GM23248 (cell line): Measurements from ENCODE around the gene INS. TPM values are rescaled to one million over a fixed set of nuclear protein-coding genes. Genes with fewer than 3 reads are reported as not detected.
A peak's percentile ranks its signal among the peaks of the same experiment; 100 is the strongest.
"Not testable (repeated sequence)": the region's sequence is repeated elsewhere in the genome, so short reads cannot be mapped to it uniquely, and the experiment has no call there.

Experiments used
- DNase-seq: peaks from one replicate; pipeline ENCODE4 v3.0.0-alpha.2; 2015
- H2AFZ ChIP-seq: fragments of 200-600 bp; sonication (generic); 2 replicates; pipeline ENCODE4 v1.6.1; 2016; ENCODE audit warnings: antibody characterized with exemption
- H3F3A ChIP-seq: fragments of 200-600 bp; sonication (generic); 2 replicates; pipeline ENCODE4 v1.6.1; 2016; ENCODE audit warnings: mild to moderate bottlenecking, antibody characterized with exemption, mixed run types; ENCODE audit not compliant: insufficient read depth
- H3K27ac ChIP-seq: fragments of 200-600 bp; sonication (generic); 2 replicates; pipeline ENCODE4 v1.5.1; 2016; ENCODE audit warnings: mild to moderate bottlenecking
- H3K27me3 ChIP-seq: fragments of 200-600 bp; sonication (generic); replicated peaks from 2 replicates; pipeline ENCODE4 v1.6.1; 2016; ENCODE audit warnings: mild to moderate bottlenecking; ENCODE audit not compliant: insufficient read depth
- H3K36me3 ChIP-seq: fragments of 200-600 bp; sonication (generic); 2 replicates; pipeline ENCODE4 v1.6.1; 2016; ENCODE audit warnings: low read depth, mild to moderate bottlenecking
- H3K4me1 ChIP-seq: fragments of 200-600 bp; sonication (generic); 2 replicates; pipeline ENCODE4 v1.6.1; 2016; ENCODE audit warnings: mild to moderate bottlenecking; ENCODE audit not compliant: insufficient read depth
- H3K4me2 ChIP-seq: fragments of 200-600 bp; sonication (generic); one replicate; pipeline ENCODE4 v1.6.1; 2016; ENCODE audit warnings: mild to moderate bottlenecking; ENCODE audit not compliant: unreplicated experiment
- H3K4me3 ChIP-seq: fragments of 200-600 bp; sonication (generic); 2 replicates; pipeline ENCODE4 v1.5.1; 2016; ENCODE audit warnings: mild to moderate bottlenecking
- H3K79me2 ChIP-seq: fragments of 200-600 bp; sonication (generic); 2 replicates; pipeline ENCODE4 v1.6.1; 2016; ENCODE audit warnings: mild to moderate bottlenecking; ENCODE audit not compliant: insufficient read depth
- H3K9ac ChIP-seq: fragments of 200-600 bp; sonication (generic); 2 replicates; pipeline ENCODE4 v1.6.1; 2016; ENCODE audit warnings: mild to moderate bottlenecking
- H3K9me2 ChIP-seq: fragments of 200-600 bp; sonication (generic); 2 replicates; pipeline ENCODE4 v1.6.1; 2016; ENCODE audit warnings: mixed run types, mild to moderate bottlenecking, moderate library complexity; ENCODE audit not compliant: insufficient read depth
- H3K9me3 ChIP-seq: fragments of 200-600 bp; sonication (generic); one replicate; pipeline ENCODE4 v1.6.1; 2017; ENCODE audit warnings: low read depth
- H4K20me1 ChIP-seq: fragments of 200-600 bp; sonication (generic); 2 replicates; pipeline ENCODE4 v1.6.0; 2016; ENCODE audit not compliant: insufficient read depth
- EZH2 ChIP-seq: fragments of 200-600 bp; sonication (generic); IDR thresholded peaks from 2 replicates; pipeline ENCODE4 v1.6.1; 2018; ENCODE audit warnings: antibody characterized with exemption, mild to moderate bottlenecking; ENCODE audit not compliant: insufficient read depth, poor library complexity, severe bottlenecking
- EZH2phosphoT487 ChIP-seq: fragments of 200-600 bp; sonication (generic); IDR thresholded peaks from 2 replicates; pipeline ENCODE4 v1.6.1; 2018; ENCODE audit warnings: antibody characterized with exemption, moderate library complexity, mild to moderate bottlenecking, low read depth; ENCODE audit not compliant: insufficient read depth
- WGBS, 2 experiments: methylation state at CpG; one replicate each; pipeline ENCODE4 v1.1.6; 2015 to 2017; ENCODE audit warnings: low lambda C conversion rate in 2 of 2, low coverage in 1 of 2; ENCODE audit errors: missing lambda C conversion rate in 2 of 2; 5-methylcytosine and 5-hydroxymethylcytosine counted together
- in situ Hi-C: fragments of 300-500 bp; cut with MboI; formaldehyde crosslinking; loops from 2 replicates; pipeline ENCODE4 v1.15.0; 2020
- polyA plus RNA-seq: library from polyadenylated mRNA; unstranded; fragments of >200 nt; fragmentation: Nextera tagmentation; extraction: Ambion mirVana; gene quantifications from 2 replicates; pipeline ENCODE4 v1.2.1, GENCODE V29; 2016
- total RNA-seq: library from RNA; depleted of rRNA; stranded (reverse); fragments of >200 nt; shearing (Covaris generic); gene quantifications from 2 replicates; pipeline ENCODE4 v1.2.3, GENCODE V29; 2014

The INS gene
- total and polyA plus RNA-seq, 2 experiments from 2014 or later = not detected

GRCh38 chr11:2180347-2180746 lies 19.3 kb upstream of the INS start:
- no peak for DNase-seq
- Histone ChIP-seq H3F3A (no peaks in the 10 kb centered on the region), H2AFZ (no peak overlapping the region), H3K9me2 (no peaks in the 10 kb centered on the region), H3K4me2 (no peak overlapping the region), H3K79me2 (no peaks in the 10 kb centered on the region), H4K20me1 (no peaks in the 10 kb centered on the region), H3K27ac (no peak overlapping the region), H3K4me1 (peaks cover 10% of the 10 kb centered on the region; the same call in 1 of the 2 replicates), H3K4me3 (no peak overlapping the region), H3K9ac (no peak overlapping the region), H3K9me3 (no peaks in the 10 kb centered on the region), H3K36me3 (no peaks in the 10 kb centered on the region), H3K27me3 (peaks cover 31% of the 10 kb centered on the region)
- in situ Hi-C loops = loop anchor here (25.0 kb wide), 2 partner anchors 107 to 707 kb away; partner anchors contain the start of gene CDKN1C
- no peak for TF ChIP-seq EZH2phosphoT487
- 67 to 78% methylated on average over 10 to 15 of the region's 15 CpGs for WGBS, 2 experiments

GRCh38 chr11:2179516-2179915 lies 18.5 kb upstream of the INS start:
- no peaks in the 10 kb centered on the region for H3F3A ChIP-seq
- peaks cover 24% of the 10 kb centered on the region for H3K27me3 ChIP-seq
- peaks cover 11% of the 10 kb centered on the region; the same call in 1 of the 2 replicates for H3K4me1 ChIP-seq
- 70 to 72% methylated on average over 8 to 10 of the region's 10 CpGs for WGBS, 2 experiments
- no peak overlapping the region for H3K9ac ChIP-seq
- H3K4me3 ChIP-seq = no peak overlapping the region
- H3K27ac ChIP-seq = no peak overlapping the region
- no peak overlapping the region for H2AFZ ChIP-seq
- H3K79me2 ChIP-seq = no peaks in the 10 kb centered on the region
- no peaks in the 10 kb centered on the region for H3K9me2 ChIP-seq
- H4K20me1 ChIP-seq = no peaks in the 10 kb centered on the region
- H3K4me2 ChIP-seq = no peak overlapping the region
- no peak for DNase-seq
- no peak for TF ChIP-seq EZH2phosphoT487
- TF ChIP-seq EZH2 = no peak
- in situ Hi-C loops = loop anchor here (25.0 kb wide), 2 partner anchors 108 to 708 kb away; partner anchors contain the start of gene CDKN1C
- no peaks in the 10 kb centered on the region for H3K9me3 ChIP-seq
- H3K36me3 ChIP-seq = no peaks in the 10 kb centered on the region

- Histone ChIP-seq H3F3A (no peaks in the 10 kb centered on the region), H3K4me1 (peaks cover 11% of the 10 kb centered on the region; the same call in 1 of the 2 replicates), H3K27ac (no peak overlapping the region), H3K9ac (no peak overlapping the region), H3K36me3 (no peaks in the 10 kb centered on the region), H3K4me2 (no peak overlapping the region), H3K9me3 (no peaks in the 10 kb centered on the region), H4K20me1 (no peaks in the 10 kb centered on the region), H3K79me2 (no peaks in the 10 kb centered on the region), H3K4me3 (no peak overlapping the region), H2AFZ (no peak overlapping the region), H3K27me3 (peaks cover 19% of the 10 kb centered on the region), H3K9me2 (no peaks in the 10 kb centered on the region)
- 22 to 24% methylated on average over 16 of the region's 16 CpGs for WGBS, 2 experiments
- in situ Hi-C loops = loop anchor here (25.0 kb wide), 2 partner anchors 108 to 708 kb away; partner anchors contain the start of gene CDKN1C
- DNase-seq = peak; percentile 69
- no peak for TF ChIP-seq EZH2
- no peak for TF ChIP-seq EZH2phosphoT487
Measured at GRCh38 chr11:2178906-2179494, 18.0 kb upstream of the INS start.

DNA sequence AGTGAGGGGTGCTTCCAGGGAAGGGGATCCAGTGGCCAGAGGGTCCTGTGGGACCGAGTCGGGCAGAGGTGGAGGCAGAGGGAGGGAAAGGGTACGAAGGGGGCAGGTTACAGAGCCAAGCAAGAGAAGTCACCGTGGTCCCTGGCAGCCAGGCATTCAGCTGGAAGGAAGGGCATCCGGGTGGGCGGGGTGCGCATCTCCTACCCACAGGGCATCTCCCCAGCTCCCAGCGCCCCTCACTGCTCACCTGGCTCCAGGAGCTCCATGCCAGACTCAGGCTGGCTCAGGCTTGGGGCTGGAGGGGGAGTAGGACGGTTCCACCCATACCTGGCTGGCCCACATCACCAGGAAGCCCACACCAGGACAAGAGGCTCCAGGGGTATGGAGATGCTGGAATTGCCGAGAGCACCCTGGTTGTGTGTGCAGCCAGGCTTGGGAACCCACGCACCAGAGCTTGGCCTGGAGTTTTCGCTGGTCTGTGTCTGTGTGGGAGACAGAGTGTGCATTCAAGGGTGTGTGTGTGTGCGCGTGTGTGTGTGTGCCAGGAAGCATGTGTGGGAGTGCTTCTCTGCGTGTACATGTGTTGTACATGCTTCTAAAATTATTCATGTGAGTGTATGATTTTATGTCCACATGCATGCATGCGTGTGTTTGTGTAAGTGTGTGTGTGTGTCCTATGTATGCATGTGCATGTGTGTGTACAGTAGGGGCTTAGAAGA lies 17.2 kb upstream of the INS start:
- Histone ChIP-seq H3K27me3 (peaks cover 13% of the 10 kb centered on the region), H3K4me1 (peaks cover 11% of the 10 kb centered on the region; the same call in 1 of the 2 replicates)
- H3K27ac ChIP-seq, H3K79me2 ChIP-seq, H3K36me3 ChIP-seq, H2AFZ ChIP-seq, H3K9me2 ChIP-seq, H3K9ac ChIP-seq, H3K9me3 ChIP-seq, H3F3A ChIP-seq, H3K4me3 ChIP-seq, H3K4me2 ChIP-seq, H4K20me1 ChIP-seq: not testable (repeated sequence)
- in situ Hi-C loops = loop anchor here (25.0 kb wide), 2 partner anchors 109 to 709 kb away; partner anchors contain the start of gene CDKN1C
- 54 to 58% methylated on average over 15 to 16 of the region's 16 CpGs for WGBS, 2 experiments
- peak; percentile 16 for DNase-seq
